Inferior parietal cortex (tissue), 1 donor: ENCODE results near the gene MRNIP.

Source experiments
- DNase-seq: peaks from one replicate; pipeline ENCODE4 v3.0.0-alpha.2; 2016; ENCODE audit errors: extremely low spot score

MRNIP gene

DNA sequence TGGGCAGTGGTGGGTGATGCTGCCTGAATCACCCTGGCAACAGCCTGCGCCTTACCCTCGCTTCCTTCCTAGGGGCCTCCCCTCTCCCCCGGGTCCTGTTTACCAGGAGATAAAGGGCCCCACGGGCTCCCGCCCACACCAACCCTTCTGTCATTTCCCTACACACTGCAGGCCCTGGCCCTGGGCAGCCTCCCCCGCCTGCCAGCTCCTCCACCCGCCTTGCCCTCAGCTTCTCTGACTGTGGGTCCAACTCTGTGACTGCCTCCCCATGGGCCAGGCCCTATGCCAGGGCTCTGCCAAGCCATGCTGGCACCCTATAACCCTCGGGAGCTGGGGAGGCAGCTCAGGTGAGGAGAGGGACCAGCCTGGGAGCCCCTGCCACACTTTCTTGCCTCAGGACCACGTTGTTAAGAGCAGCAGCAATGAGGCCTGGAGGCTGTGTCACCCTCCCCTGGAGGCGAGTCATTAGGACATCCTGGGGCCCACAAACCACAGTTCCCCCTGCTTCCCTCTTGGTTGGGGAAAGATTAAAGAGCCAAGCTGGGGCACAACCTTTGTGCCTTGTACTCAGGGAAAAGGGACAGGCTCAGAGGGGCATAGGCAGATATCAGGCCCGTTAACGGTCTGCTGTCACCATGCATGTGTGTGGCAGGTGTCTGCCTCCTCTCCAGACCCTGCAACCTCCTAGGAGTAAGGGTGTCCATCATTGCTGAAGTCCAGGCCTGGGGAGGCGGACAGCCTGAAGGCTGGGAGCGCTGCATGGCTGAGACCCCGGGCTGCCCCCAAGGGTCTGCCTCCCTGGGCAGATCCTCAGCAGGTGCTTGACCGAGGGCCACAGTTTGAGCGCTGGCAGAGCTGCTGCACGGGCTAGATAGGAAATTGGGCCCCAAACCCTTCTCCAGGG is 54.7 kb downstream of the MRNIP start:
- DNase-seq, result no peak

DNA sequence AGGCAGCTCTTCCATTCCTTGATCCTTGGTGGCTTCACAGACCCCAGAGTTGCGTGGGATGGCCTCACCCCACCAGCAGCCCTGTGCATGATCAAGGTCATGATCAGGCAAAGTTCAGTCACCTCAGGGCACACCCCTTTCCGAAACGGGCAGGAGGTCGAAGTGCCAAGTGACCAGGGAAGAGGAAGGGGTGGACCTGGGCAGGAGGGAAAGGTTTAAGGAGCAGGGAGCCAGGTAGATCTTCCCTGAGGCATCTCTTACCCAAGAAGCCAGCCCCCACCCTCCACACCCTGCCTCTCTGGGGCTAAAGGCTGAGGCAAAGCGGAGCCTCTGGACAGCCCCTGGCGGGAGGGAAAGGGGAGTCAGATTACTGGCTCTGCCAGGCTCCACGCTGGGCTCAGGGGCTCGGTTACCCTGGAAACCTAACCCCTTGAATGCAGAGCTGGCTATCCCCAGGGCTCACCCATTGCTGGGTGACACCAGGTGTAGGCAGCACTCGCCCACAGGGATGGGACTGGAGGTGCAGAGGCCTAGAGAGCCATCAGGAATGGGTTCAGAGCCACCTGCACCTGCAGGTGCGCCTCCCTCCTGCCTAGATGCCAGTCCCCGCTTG is 55.6 kb downstream of the MRNIP start:
- DNase-seq, result no peak

DNA sequence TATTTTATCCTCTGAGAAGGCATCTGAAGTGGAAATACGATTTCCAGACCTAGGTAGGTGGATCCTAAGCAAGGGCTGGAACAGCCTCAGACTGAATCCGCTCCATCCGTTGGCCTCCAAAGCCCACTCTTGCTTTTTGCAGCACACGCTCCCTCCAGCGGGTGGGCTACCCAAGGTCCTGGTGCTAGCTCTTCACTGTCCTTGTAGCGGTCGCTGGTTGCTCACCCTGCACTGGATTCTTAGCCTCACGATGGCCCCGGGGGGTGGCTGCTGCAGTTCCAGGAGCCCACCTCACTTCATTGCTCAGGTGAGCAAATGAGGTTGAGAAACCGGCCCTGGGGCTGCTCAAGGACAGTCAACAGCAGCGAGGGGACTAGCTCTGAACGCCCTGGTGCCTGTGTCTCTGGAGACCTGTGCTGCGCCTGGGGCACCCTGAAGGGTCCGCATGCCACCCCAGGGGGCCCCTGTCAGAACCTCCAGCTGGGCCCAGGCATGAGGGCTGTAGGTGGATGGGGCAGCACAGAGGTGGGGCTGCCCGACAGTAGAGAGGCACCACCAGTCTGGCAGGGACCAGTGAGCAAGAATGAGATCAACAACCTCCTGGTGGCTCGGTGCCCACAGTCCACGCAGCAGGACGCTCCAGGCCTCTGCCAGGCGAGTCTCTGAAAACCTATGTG is 56.3 kb downstream of the MRNIP start:
- DNase-seq, result no peak

DNA sequence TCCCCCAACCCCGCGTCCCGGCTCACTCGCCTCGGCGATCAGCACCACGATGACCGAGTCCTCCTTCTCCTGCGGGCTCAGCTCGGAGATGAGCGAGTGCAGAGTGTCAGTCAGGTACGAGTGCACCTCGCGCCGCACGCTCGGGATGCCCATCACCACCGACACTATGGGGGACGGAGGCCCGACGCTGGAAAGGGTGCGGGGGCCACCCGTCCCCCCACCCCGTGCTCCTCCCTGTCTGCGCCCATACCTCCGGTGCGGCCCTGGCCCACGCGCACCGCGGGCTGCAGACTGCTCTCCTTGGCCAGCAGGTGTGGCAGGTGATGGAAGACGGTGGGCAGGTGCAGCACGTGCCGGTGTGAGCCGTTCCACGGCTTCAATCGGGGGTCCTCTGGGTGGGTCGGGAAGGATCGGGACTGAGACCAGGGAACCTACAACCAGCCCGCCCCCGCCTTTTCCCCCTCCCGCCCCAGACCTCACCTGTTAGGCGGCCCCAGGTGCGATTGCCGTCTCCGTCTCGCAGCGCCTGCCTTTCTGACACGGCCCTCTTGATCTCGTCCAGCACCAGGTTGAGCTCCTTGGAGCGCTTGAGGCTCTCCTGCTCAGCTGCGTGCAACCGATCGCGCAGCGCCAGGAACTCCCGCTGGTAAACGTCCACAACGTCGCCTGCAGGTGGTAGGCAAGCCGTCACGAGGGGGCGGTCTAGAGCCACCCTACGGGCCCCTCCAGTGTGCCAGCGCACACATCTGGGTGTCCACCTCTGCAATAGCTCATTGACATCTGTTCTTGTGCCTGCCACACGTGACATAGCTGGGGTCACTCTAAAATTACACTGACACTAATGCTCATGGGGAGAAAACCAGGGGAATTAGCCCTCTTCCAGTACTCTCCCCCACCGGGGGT is 57.1 kb downstream of the MRNIP start:
- DNase-seq, result no peak

DNA sequence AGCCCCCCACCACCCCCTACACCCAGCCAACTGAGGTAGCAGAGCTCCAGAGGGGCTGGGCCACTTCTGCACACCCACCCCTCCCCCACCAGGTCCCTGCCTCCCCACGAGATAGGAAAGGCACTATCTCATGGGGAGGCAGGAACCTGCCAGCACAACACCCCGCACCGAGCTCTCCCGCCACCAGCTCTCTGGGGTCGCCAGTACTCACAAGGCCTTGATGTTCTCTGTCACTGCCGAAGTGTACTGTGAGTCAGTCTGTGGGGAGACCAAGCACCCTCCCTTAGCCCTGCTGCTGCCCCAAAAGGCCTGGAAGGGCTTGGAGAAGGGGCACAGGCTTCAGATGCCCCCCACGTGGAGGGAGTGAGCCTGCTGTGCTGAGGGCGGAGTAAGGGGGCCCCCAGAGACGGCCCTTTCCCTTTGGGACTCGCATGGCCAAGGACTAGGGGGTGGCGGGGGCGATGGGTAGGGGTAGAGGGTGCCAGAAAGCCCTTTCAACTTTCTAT is 57.9 kb downstream of the MRNIP start:
- DNase-seq, result no peak

DNA sequence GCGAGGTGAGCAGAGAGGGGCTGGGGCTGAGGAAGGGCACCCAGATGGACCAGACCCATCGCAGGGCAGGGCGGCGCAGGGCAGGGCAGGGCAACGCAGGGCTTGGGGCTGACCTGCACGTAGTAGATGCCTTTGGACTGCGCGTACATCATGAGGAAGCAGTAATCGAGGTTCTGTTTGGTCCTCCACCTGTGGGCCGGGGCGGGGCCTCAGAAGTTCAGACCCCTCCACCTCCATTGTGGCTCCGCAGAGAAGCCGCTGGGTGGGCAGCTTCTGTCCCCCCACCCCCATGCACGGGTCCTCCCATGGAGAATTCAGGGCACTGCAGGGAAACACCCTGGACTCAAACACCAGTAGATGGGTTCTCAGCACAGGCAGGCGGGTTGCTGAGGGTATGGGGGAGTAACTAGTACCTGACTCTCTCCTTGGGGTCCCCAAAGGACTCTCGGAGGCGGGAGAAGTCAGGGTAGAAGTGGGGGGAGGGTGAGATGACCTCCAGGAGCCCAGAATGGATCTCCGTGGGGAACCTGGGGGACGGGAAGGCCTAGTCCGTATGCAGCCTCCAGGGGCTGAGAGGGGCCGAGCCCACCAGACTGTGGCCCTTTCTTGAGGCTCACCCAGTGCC is 58.4 kb downstream of the MRNIP start:
- no peak for DNase-seq

DNA sequence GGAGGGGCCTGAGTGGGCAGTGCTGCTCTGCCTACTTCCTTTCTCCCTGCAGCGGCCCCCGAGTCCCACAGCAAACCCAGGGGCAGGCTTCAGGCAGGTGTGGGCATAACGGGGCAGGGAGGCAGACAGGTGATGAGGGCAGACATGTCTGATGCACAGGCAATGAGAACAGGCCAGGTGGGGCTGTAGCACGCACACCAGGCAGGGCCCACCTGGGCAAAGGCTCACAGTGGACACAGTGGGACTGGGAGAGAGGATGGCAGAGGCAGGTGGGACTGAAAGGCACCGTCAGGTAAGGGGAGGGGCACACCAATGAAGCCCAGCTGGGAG is 59.0 kb downstream of the MRNIP start:
- no peak for DNase-seq

DNA sequence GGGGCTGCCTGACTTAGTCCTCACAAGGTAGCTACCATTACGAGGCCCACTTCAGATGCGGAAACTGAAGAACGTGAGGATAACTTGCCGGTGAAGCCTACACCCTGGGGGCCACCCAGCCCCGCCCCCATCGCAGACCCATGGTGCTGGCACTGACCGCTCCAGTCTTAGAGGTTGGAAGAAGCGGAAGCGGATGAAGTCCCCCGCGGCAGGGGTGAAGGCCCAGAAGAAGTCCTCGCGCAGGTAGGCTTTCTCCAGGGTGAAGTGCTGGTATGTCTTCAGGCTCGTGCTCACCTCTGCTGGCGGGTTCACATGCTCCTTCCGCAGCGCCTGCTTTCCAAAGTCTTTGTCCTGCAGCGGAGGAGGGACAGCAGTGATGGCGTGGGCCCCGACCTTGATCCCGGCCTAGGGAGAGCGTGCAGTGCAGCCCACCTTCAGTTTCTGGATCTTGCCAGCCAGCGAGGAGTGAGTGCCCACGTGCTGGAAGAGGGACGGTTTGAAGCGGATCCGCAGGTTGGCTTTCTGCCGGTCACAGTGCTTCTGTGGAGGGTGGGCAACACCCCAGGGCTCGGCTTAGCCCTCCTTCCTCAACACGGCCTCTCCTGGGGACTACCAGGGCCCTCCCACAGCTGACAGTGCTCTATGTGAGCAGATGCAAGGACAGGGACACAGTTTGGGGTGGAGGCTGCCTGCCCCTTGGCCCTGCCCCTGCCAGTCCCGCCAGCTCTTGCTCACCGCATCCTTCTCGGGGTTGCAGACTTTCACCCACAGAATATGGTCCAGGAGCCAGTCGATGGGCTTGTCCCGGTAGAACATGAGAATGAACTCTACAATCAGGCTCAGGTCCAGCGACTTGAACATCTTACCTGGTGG is 59.6 kb downstream of the MRNIP start:
- DNase-seq, result no peak

DNA sequence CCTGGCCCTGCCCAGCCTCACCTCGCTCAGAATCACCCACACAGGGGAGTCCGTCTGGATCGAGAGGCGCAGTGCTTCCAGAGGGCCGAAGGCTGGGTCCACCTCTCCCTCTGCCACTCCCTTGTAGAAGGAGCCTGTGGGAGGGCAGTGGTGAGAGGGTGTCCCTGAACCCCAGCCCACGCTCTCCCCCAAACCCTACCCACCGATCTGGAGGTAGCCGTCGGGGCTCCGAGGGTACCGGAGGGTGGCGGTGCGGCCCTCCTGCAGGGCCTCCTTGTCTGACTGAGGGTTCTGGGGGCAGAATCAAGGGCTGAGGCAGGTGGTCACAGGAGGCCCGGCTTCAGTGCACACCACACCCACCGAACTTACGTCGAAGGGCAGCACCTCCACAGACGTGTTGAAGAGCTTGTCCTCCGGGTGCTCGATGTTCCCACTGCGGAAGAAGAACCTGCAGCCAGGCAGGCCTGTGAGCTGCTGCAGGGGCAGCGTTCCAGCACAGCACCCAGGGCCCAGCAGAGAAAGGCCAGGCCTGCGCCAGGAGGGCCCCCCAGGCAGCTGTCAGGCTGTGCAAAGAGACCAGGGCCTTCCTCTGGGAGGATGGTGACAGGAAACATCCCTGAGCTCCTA is 60.4 kb downstream of the MRNIP start:
- no peak for DNase-seq

DNA sequence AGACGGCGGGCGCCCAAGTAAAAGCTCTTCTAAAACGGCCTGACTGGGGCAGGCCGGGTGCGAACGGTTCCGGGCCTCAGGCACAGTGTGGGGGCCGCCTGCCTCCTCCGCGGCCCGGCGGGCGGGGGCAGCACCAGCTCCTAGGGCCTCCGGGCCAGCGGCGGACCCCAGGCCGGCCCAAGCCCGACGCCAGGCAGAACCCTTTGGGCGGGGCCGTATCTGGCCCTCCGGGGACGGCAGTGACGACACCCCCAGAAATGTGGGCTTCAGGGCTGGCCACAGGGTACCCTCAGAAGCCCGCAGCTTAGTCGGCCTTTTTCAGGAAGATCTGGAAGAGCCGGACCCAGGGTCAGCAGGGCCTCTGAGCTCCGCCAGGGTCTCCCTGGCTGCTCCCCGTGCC is 60.9 kb downstream of the MRNIP start:
- DNase-seq, result no peak

DNA sequence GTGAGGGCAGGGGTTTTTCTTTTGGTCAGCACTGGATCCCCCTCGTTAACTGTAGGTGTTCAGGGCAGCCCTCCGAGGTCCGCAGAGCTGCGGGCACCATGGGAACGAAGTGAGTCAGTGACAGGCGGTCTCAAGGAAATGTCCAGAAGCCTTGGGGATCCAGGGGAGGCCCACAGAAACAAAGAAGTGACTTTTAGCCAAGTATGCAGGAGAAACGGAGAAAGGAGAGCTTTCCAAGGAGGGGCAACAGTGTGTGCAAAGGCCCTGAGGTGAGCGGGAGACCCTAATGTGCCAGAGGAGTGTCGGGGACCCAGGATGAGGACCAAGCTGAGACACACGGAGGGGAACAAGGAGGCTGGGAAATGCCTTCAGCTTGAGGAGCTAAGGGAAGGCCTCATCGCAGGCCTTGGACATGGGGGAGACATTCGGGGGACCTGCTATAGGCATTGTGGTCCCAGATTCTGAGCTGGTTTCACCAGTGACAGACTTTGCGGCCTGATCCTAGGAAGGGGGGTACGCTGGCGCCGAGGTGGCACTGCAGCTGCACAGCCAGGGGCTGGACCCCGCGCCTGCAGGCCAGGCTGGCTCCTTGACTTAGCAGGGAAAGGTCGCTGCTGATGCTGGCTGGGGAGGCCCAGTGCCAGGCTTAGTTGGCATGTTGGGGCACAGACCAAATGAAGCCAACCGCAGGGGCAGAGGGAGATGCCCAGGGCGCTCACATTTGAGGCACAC is 61.6 kb downstream of the MRNIP start:
- no peak for DNase-seq

DNA sequence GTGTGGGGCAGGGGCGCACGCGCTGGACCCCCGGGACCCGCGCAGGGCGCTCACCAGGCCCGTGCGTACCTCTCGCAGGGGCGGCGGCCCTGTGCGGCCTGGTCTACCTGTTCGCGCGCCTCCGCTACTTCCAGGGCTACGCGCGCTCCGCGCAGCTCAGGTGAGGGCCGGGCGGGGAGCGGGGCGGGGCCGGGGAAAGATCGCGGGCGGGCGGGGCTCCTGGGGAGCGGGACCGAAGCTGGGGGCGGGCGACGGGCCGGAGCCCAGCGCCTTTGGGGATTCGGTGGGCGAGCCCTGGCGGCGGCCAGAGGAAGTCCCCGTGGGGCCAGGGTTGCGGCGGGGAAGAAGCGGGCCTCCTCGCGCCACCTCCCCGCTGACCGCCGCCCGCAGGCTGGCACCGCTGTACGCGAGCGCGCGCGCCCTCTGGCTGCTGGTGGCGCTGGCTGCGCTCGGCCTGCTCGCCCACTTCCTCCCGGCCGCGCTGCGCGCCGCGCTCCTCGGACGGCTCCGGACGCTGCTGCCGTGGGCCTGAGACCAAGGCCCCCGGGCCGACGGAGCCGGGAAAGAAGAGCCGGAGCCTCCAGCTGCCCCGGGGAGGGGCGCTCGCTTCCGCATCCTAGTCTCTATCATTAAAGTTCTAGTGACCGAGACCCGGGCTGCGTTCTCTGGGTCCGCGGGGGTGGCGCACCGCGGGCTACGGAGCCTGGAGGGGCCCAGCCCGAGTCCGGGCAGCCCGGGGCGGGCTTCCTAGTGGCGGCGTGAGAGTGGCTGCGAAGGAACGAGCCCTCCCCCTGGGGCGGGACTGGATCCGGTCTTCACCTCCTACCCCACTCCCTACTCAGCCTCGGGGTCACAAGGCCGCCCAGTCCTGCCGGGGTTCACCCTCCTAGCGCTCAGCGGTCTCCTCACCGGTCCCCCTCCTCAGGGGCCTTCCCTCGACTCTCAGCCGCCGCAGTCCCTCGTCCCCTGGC is 62.5 kb downstream of the MRNIP start:
- peak; percentile 69 for DNase-seq

DNA sequence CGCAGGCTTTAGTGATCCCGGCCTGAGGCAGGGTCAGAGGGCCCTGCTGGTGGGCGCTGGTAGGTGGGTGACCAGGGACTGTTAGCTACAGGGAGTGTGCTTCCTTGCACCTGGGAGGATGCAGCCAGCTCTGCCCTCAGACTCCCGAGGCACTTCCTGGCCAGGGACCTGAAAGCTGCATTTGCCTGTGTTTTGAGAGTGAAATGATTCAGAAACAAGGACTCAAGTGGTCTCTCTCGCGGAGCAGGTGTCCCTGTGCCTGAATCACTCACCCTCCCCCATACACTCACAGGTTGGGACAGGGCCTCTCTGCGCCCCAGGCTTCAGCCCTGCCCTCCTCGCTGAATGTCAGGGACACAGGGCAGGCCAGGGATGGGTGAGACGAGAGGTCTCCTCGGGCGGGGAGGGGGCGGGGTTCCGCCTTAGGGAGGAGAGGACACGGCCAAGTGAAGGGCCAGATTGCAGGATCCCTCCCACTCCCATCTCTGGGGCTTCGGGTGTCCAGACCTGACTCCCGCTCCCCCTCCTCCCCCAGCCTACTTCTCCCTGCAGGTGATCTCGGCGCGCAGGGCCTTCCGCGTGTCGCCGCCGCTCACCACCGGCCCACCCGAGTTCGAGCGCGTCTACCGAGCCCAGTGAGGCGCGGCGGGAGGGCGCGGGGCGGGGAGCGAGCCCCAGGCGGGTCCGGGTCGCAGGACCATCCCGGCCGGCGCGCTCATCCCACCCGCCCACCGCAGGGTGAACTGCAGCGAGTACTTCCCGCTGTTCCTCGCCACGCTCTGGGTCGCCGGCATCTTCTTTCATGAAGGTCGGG is 63.4 kb downstream of the MRNIP start:
- DNase-seq, result no peak

DNA sequence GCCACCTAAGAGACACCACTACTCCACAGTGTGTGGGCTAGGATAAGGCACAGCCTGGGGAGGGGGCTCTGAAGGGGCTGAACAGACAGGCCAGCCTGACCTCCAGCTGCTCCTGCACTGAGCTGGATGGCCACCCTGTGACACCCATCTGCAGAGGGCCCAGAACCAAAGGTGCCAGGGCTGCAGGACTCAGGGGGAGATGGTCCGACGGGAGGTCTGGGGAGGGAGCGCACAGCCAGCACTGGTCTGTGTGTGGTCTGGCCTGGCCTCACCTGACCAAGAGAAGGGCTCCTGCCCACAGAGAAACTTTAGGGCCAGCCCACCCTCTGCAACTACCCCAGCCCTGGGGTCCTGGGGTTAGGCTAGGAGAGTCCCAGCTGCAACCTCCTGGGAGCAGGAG is 64.0 kb downstream of the MRNIP start:
- no peak for DNase-seq

DNA sequence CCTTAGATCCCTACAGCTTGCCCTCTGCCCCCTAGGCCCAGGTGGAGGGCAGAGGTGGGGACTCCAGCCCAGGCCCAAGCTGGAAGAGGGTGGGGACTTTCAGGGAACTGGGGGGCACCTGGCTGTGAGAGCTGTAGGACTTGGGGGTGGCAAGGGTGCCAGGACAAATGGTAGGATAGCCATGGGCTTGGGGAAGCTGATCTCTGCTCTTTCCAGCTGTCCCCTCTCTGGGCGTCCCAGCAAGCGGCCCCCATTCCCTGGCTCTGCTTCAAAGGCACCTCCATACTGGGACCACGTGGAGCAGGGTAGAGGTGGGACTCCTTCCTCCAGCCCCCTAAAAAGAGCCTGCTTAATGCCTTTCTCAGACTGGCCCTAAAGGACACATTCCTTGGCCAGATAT is 64.4 kb downstream of the MRNIP start:
- no peak for DNase-seq

DNA sequence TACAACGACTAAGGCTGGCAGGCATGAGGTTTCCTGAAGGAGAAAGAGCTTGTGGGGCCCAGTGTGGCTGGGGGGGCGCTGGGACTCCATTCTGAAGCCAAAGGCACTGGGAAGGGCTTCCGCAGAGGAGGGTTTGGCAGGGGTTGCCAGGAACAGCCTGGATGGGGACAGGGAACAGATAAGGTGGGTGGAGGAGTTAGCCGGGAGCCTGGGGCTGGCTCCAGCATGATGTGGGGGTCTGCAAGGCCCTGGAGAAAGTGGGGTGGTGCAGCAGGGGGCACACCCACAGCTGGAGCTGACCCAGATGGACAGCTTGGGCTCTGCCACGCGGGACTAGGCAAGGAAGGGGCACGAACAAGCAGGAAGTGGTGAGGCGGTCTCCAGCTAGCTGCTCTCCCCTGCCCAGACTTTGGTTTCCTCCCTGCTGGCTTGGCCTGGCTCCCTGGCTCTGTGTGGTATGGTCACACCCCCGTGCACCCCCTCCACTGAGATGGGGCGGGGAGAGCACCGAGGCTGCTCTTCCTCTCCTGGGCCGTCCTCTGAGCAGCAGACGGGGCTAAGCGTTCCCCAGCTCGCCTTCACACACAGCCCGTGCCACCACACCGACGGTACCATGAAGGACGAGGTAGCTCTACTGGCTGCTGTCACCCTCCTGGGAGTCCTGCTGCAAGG is 65.0 kb downstream of the MRNIP start, which contains the start of gene LTC4S:
TSS of gene LTC4S (plus strand) at position 519 of the 672 bp plus-strand sequence. CDS start at position 614, 95 bp downstream.
- DNase-seq, result no peak
